Measurements from ENCODE around the gene RNLS.

Gene RNLS

DNA sequence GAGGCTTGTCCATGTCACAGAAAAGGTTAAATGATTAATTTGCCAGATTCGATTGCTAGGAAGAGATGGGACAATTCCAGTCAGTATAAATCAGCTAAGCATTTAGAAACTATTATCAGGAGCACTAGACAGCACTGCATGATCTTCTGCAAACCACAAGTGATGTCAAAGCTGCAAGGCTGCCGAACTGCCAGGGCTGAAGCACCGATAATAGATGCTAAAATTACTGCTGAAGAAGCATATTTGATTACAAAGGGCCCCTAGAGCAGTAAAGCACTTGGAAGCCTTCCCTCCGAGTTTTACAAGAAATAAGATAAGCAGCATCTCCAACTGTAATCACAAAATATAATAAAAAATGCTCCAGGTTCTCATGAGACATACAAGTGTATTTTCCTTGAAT lies 40.6 kb downstream of the RNLS start:
- DNase-seq (ENCODE audit: insufficient read length, low spot score) (no peak), FAIRE-seq (peak; percentile 46)
- TF ChIP-seq, protein P1, sequence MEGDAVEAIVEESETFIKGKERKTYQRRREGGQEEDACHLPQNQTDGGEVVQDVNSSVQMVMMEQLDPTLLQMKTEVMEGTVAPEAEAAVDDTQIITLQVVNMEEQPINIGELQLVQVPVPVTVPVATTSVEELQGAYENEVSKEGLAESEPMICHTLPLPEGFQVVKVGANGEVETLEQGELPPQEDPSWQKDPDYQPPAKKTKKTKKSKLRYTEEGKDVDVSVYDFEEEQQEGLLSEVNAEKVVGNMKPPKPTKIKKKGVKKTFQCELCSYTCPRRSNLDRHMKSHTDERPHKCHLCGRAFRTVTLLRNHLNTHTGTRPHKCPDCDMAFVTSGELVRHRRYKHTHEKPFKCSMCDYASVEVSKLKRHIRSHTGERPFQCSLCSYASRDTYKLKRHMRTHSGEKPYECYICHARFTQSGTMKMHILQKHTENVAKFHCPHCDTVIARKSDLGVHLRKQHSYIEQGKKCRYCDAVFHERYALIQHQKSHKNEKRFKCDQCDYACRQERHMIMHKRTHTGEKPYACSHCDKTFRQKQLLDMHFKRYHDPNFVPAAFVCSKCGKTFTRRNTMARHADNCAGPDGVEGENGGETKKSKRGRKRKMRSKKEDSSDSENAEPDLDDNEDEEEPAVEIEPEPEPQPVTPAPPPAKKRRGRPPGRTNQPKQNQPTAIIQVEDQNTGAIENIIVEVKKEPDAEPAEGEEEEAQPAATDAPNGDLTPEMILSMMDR (IDR thresholded peaks at IDR 0.05; ENCODE audit: insufficient read depth, missing control alignments): no peak

DNA sequence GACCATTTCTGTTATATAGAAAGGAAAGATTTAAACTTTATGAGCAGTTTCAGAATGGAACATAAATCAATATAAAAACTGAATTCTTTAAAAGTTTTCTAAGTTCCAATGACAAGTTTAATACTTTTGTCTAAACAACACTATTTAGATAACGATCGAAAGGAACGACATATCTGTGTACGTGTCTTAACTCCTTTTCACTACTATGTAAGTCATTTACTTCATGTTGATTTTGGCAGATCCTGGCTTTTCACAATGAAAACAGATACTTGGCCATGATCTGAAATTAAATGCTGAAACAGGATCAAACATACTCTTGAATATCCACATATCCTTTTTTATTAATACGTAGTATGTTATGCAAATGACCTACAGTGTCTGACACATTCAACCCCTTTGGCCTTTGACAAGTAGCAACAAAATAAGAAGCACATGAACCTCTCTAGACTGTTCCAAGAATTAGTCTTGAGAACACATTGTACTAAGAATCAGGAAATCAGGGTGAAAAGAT lies 41.9 kb downstream of the RNLS start:
- DNase-seq (ENCODE audit: insufficient read length, low spot score): no peak
- no peak for FAIRE-seq
- TF ChIP-seq, protein P1 (IDR thresholded peaks at IDR 0.05; ENCODE audit: insufficient read depth, missing control alignments): no peak

DNA sequence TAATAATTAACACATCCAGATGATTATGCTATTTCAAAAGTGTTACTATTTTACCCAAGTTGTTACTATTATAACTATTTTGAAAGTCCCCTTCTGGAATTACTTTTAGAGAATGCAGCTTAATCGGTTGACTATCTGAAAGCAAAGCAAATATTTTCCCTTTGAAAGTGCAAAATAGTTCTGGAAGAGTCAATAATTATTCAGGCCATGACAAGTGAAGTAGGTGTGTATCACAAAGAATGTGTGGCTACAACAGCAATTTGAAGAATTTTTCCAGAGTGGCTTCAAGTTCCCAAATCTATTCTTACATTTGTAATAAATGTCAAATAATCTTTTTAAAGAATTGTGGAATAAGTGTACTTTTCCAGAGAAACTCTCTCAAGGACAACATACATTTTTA lies 42.8 kb downstream of the RNLS start:
- TF ChIP-seq, protein P1 (IDR thresholded peaks at IDR 0.05; ENCODE audit: insufficient read depth, missing control alignments): no peak
- DNase-seq (ENCODE audit: insufficient read length, low spot score): no peak
- FAIRE-seq: no peak

DNA sequence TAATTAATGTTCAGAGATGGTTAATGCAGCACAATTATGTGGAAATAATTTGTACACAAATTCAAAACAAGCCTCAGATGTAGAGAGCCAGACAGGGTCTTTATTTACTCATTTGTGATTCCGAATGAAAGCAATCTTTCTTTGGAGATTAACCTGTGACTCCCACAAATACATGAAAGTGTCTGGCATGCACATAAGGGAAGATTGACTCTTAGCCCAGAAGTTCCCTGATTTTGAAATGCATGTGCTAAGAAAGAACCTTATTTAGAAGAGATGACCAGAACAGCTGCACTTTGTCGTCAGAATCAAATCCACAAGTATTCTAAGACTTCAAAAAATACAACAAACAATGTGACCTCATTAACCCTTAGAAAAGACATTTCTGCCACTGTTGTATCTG lies 45.1 kb downstream of the RNLS start:
- DNase-seq (ENCODE audit: insufficient read length, low spot score) (no peak), FAIRE-seq (no peak)
- TF ChIP-seq, protein P1 (IDR thresholded peaks at IDR 0.05; ENCODE audit: insufficient read depth, missing control alignments): no peak

DNA sequence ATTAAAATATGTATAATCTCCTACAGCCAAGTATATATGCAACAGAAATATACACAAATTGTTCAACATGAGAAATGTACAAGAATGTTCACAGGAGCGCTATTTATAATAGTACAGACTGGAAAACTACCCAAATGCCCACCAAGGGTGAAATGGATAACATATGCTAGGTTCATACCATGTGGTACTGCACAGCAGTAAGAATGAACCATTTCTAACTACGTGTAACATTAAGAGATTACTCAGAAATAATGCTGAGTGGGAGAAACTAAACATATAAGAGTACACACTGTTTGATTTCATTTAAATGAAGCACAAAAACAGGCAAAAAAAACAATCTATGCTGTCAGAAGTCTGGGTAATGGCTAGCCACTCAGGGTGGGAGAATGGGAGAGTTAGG lies 45.8 kb downstream of the RNLS start:
- no peak for DNase-seq (ENCODE audit: insufficient read length, low spot score)
- TF ChIP-seq, protein P1 (IDR thresholded peaks at IDR 0.05; ENCODE audit: insufficient read depth, missing control alignments): no peak
- FAIRE-seq: no peak

DNA sequence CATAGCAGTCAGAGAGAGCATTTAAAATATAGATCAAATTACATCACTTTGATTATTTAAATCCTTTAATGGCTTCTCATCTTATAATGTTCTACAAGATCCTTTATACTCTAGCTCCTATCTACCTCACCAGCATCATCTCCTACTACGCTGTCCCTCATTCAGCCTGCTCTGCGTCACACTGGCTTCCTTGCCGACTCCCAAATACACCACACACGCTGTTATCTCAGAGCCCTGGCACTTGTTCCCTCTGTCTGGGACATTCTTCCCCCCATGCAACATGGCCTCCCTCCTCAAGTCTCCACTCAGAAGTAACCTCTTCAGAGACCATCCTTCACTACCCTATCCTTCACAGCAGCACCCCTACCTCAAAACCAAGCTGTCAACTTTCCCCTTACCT lies 46.7 kb downstream of the RNLS start:
- FAIRE-seq: no peak
- no peak for DNase-seq (ENCODE audit: insufficient read length, low spot score)
- TF ChIP-seq, protein P1 (IDR thresholded peaks at IDR 0.05; ENCODE audit: insufficient read depth, missing control alignments): no peak

DNA sequence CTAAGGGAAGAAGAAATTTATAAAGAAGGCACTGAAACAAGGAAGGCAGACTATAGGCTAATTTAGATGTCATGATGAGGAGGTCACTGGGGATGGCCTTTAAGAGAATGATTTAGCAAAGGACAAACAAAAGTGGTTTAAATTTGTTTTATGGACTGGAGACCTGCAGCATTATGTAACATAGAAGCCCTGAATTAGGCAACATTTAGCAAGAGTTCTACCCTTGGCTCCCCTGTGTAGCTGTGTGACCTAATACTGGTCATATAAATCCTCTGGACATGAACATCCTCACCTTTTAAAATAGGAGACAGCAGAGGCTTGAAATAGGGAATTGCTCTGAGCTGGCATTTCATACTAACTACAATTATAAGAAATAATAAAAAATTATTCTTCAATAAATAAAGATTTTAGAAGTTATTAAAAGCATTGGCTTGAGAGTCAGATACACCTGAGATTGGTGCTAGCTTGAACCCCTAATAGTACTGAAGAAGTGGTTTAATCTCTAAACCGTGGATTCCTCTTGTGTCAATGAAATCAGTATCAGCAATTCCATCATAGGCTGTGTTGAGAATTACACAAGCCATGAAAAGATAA lies 48.9 kb downstream of the RNLS start:
- TF ChIP-seq, protein P1 (IDR thresholded peaks at IDR 0.05; ENCODE audit: insufficient read depth, missing control alignments): no peak
- FAIRE-seq (no peak), DNase-seq (ENCODE audit: insufficient read length, low spot score) (no peak)
